WTC11 (cell line): ENCODE measurements around the gene ITPK1.

Experiments used
- ESRRA ChIP-seq: sonication (generic); formaldehyde crosslinking; IDR thresholded peaks from 2 replicates; pipeline ENCODE4 v1.8.1; 2022; ENCODE audit warnings: mild to moderate bottlenecking, missing genetic modification reagents, borderline replicate concordance
- IRF2 ChIP-seq: sonication (generic); formaldehyde crosslinking; IDR thresholded peaks from 2 replicates; pipeline ENCODE4 v1.8.0; 2022; ENCODE audit warnings: low read depth, missing genetic modification reagents, borderline replicate concordance
- ZNF263 ChIP-seq: sonication (generic); formaldehyde crosslinking; IDR thresholded peaks from 2 replicates; pipeline ENCODE4 v1.8.1; 2022; ENCODE audit warnings: low read depth, mild to moderate bottlenecking, moderate library complexity, missing genetic modification reagents
- TF ChIP-seq, protein P1 (sequence below): fragments of 200-600 bp; IDR thresholded peaks from 2 replicates; pipeline ENCODE4 v1.8.0; 2022; ENCODE audit warnings: antibody characterized with exemption
- TF ChIP-seq, protein P2 (sequence below): sonication (generic); formaldehyde crosslinking; IDR thresholded peaks from 2 replicates; pipeline ENCODE4 v1.8.1; 2023; ENCODE audit warnings: mild to moderate bottlenecking, missing genetic modification reagents, borderline replicate concordance

DNA sequence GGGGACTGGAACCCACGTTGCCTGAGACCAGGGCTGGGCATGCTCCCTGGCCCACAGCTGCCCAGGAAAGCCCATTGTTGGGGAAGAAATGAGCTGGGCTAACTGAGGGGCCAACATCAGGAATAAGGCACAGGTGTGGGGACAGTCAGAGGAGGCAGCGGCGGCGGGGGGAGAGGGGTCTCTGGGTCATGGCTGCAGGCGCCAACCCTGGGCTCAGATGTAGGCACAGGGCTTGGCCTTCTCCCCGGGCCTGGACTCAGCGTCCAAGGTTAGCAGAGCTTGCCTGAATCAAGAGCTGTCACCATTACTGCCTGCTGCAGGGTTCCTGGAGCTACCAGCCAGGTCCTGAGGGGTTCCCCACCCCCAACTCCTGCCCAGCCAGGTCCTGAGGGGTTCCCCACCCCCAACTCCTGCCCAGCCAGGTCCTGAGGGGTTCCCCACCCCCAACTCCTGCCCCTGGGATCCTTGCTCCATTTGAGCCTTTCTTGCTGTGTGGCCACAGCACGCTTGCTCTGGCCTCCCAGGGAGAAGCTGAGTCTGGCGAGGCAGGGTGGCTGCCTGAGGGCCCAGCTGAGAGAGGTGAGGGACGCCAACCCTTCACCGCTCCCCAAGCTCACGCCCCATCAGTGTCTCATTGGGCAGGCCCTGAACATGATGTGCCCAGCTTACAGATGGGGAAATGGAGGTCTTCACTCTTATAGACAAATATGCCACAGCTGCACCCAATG, 186.6 kb downstream of the ITPK1 start:
- TF ChIP-seq ESRRA (CRISPR knock-in tag) (no peak), IRF2 (no peak), ZNF263 (CRISPR knock-in tag) (no peak)
- TF ChIP-seq, protein P1, sequence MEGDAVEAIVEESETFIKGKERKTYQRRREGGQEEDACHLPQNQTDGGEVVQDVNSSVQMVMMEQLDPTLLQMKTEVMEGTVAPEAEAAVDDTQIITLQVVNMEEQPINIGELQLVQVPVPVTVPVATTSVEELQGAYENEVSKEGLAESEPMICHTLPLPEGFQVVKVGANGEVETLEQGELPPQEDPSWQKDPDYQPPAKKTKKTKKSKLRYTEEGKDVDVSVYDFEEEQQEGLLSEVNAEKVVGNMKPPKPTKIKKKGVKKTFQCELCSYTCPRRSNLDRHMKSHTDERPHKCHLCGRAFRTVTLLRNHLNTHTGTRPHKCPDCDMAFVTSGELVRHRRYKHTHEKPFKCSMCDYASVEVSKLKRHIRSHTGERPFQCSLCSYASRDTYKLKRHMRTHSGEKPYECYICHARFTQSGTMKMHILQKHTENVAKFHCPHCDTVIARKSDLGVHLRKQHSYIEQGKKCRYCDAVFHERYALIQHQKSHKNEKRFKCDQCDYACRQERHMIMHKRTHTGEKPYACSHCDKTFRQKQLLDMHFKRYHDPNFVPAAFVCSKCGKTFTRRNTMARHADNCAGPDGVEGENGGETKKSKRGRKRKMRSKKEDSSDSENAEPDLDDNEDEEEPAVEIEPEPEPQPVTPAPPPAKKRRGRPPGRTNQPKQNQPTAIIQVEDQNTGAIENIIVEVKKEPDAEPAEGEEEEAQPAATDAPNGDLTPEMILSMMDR: no peak
- TF ChIP-seq, protein P2, sequence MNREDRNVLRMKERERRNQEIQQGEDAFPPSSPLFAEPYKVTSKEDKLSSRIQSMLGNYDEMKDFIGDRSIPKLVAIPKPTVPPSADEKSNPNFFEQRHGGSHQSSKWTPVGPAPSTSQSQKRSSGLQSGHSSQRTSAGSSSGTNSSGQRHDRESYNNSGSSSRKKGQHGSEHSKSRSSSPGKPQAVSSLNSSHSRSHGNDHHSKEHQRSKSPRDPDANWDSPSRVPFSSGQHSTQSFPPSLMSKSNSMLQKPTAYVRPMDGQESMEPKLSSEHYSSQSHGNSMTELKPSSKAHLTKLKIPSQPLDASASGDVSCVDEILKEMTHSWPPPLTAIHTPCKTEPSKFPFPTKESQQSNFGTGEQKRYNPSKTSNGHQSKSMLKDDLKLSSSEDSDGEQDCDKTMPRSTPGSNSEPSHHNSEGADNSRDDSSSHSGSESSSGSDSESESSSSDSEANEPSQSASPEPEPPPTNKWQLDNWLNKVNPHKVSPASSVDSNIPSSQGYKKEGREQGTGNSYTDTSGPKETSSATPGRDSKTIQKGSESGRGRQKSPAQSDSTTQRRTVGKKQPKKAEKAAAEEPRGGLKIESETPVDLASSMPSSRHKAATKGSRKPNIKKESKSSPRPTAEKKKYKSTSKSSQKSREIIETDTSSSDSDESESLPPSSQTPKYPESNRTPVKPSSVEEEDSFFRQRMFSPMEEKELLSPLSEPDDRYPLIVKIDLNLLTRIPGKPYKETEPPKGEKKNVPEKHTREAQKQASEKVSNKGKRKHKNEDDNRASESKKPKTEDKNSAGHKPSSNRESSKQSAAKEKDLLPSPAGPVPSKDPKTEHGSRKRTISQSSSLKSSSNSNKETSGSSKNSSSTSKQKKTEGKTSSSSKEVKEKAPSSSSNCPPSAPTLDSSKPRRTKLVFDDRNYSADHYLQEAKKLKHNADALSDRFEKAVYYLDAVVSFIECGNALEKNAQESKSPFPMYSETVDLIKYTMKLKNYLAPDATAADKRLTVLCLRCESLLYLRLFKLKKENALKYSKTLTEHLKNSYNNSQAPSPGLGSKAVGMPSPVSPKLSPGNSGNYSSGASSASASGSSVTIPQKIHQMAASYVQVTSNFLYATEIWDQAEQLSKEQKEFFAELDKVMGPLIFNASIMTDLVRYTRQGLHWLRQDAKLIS: no peak
